Activated T-cell treated with anti-CD3 and anti-CD28 coated beads, Interleukin-2, amount 50 U/mL, for 4 hours (primary cell): ENCODE measurements around the gene DPYSL5. TPM values are rescaled to one million over a fixed set of nuclear protein-coding genes. Genes with fewer than 3 reads are reported as not detected.

Source experiments
- total RNA-seq, 3 donors: library from RNA; stranded (reverse); gene quantifications; one replicate each; pipeline ENCODE4 v1.2.1, GENCODE V29; 2021

Gene DPYSL5
- total RNA-seq, 3 donors from 2014 or later: not detected

Other genes with a start within 250 kb of the DPYSL5 start
- gene CIB4, start 206.8 kb upstream of the DPYSL5 start, total RNA-seq: not detected
- under 1 TPM; 0.08 to 0.16 (median 0.08) TPM for gene KCNK3, start 155.4 kb upstream of the DPYSL5 start, total RNA-seq
- 10 to 100 TPM in 2 of 3 donors, 1 to 10 TPM in 1; 9.2 to 12.5 (median 11.6) TPM for gene SLC35F6, start 83.8 kb upstream of the DPYSL5 start, total RNA-seq
- 1 to 10 TPM in 1 of 3 donors, under 1 TPM in 2; 0.82 to 1.8 (median 0.82) TPM for gene CENPA, start 62.1 kb upstream of the DPYSL5 start, total RNA-seq
- gene MAPRE3, start 122.5 kb downstream of the DPYSL5 start, total RNA-seq: 1 to 10 TPM; 3.7 to 4.3 (median 3.8) TPM
- 10 to 100 TPM; 59.0 to 71.3 (median 60.4) TPM for gene TMEM214, start 184.8 kb downstream of the DPYSL5 start, total RNA-seq
- gene AGBL5, start 203.5 kb downstream of the DPYSL5 start, total RNA-seq: 10 to 100 TPM in 1 of 3 donors, 1 to 10 TPM in 2; 6.5 to 11.2 (median 9.2) TPM
- 100 to 1,000 TPM; 225 to 244 (median 229) TPM for gene OST4, start 223.5 kb downstream of the DPYSL5 start, total RNA-seq
- 1 to 10 TPM in 2 of 3 donors, under 1 TPM in 1; 0.76 to 1.4 (median 1.3) TPM for gene EMILIN1, start 230.5 kb downstream of the DPYSL5 start, total RNA-seq
- 10 to 100 TPM in 1 of 3 donors, 1 to 10 TPM in 2; 5.2 to 10.7 (median 5.5) TPM for gene KHK, start 238.6 kb downstream of the DPYSL5 start, total RNA-seq